Thyroid gland (tissue), 4 donors: ENCODE data around the gene DLX1. TPM values are rescaled to one million over a fixed set of nuclear protein-coding genes. Genes with fewer than 3 reads are reported as not detected.
"Not testable (repeated sequence)": the region's sequence is repeated elsewhere in the genome, so short reads cannot be mapped to it uniquely, and the experiment has no call there.

Experiments used
- DNase-seq, 2 donors: peaks; one replicate each; pipeline ENCODE4 v3.0.0-alpha.2; 2019
- H3K27ac ChIP-seq, 3 donors: fragments of 200-600 bp; sonication (generic); 1 replicate in 2 of 3; 2 replicates in 1 of 3; pipeline ENCODE4 v1.5.1; 2016 to 2019; ENCODE audit warnings: mild to moderate bottlenecking in 1 of 3, moderate library complexity in 1 of 3
- H3K27me3 ChIP-seq: fragments of 200-600 bp; sonication (generic); one replicate; pipeline ENCODE4 v1.5.1; 2019
- H3K36me3 ChIP-seq, 2 donors: fragments of 200-600 bp; sonication (generic); one replicate each; pipeline ENCODE4 v1.5.1; 2016 to 2019
- H3K4me1 ChIP-seq, 2 donors: fragments of 200-600 bp; sonication (generic); one replicate each; pipeline ENCODE4 v1.5.1; 2017 to 2019
- H3K4me3 ChIP-seq, 3 donors: fragments of 200-600 bp; sonication (generic); replicated peaks in 1 of 3; 1 replicate in 2 of 3; 2 replicates in 1 of 3; pipeline ENCODE4 v1.5.1; 2016; ENCODE audit warnings: mild to moderate bottlenecking in 1 of 3
- H3K9me3 ChIP-seq: fragments of 200-600 bp; sonication (generic); one replicate; pipeline ENCODE4 v1.5.1; 2017
- CTCF ChIP-seq, 6 experiments: fragments of 200-600 bp in 3 of 6; fragments of 450-650 bp in 3 of 6; sonication (generic) in 3 of 6; IDR thresholded peaks; one replicate each; pipeline ENCODE4 v1.5.1; 2016 to 2019; ENCODE audit warnings: antibody characterized with exemption in 6 of 6, mild to moderate bottlenecking in 2 of 6, inconsistent platforms in 1 of 6, moderate library complexity in 1 of 6
- POLR2A ChIP-seq, 2 donors: fragments of 450-650 bp; IDR thresholded peaks; one replicate each; pipeline ENCODE4 v1.6.1; 2017; ENCODE audit warnings: antibody characterized with exemption in 2 of 2, mild to moderate bottlenecking in 2 of 2, moderate library complexity in 1 of 2
- WGBS, 2 donors: methylation state at CpG; one replicate each; pipeline ENCODE4 v1.1.5; 2017; 5-methylcytosine and 5-hydroxymethylcytosine counted together
- intact Hi-C: fragments of 100-400 bp; cut with DNase I; formaldehyde crosslinking; loops from one replicate; pipeline ENCODE4 v1.15.1; 2023
- total RNA-seq, 4 donors: library from RNA; depleted of rRNA; stranded (reverse); fragments of >200 nt; gene quantifications; one replicate each; pipeline ENCODE4 v1.2.3, GENCODE V29; 2016

Gene DLX1
- total RNA-seq, 4 donors from 2014 or later, result 0.68 to 1.5 (median 1.0) TPM

GRCh38 chr2:172131713-172132555, 46.6 kb downstream of the DLX1 start:
- Histone ChIP-seq H3K27me3 (no peaks in the 10 kb centered on the region), H3K4me3 (no peak overlapping the region), H3K27ac (no peak overlapping the region), H3K36me3 (no peaks in the 10 kb centered on the region), H3K4me1 (no peaks in the 10 kb centered on the region), H3K9me3 (no peaks in the 10 kb centered on the region)
- DNase-seq, result no peak
- TF ChIP-seq POLR2A (IDR thresholded peaks at IDR 0.05) (no peak), CTCF (IDR thresholded peaks at IDR 0.05) (no peak)
- intact Hi-C loops, result no loop called here
- 73 to 78% methylated on average over 5 of the region's 5 CpGs for WGBS, 2 donors

- H3K27ac ChIP-seq, result no peak overlapping the region
- H3K36me3 ChIP-seq, result no peaks in the 10 kb centered on the region
- WGBS, 2 donors, result 73 to 90% methylated on average over 3 of the region's 3 CpGs
- H3K4me1 ChIP-seq, result no peaks in the 10 kb centered on the region
- TF ChIP-seq POLR2A (IDR thresholded peaks at IDR 0.05) (no peak), CTCF (IDR thresholded peaks at IDR 0.05) (no peak)
- no peaks in the 10 kb centered on the region for H3K27me3 ChIP-seq
- no peak overlapping the region for H3K4me3 ChIP-seq
- H3K9me3 ChIP-seq, result no peaks in the 10 kb centered on the region
- intact Hi-C loops, result no loop called here
- no peak for DNase-seq
Observed at GRCh38 chr2:172134270-172134669, 49.0 kb downstream of the DLX1 start.

GRCh38 chr2:172135446-172135845, 50.1 kb downstream of the DLX1 start:
- no peaks in the 10 kb centered on the region for H3K27me3 ChIP-seq
- intact Hi-C loops, result no loop called here
- H3K4me3 ChIP-seq, result no peak overlapping the region
- no peaks in the 10 kb centered on the region for H3K9me3 ChIP-seq
- no peak for DNase-seq
- H3K4me1 ChIP-seq, result no peaks in the 10 kb centered on the region
- 84% methylated on average over 4 of the region's 4 CpGs for WGBS, 2 donors
- H3K27ac ChIP-seq, result no peak overlapping the region
- TF ChIP-seq POLR2A (IDR thresholded peaks at IDR 0.05) (no peak), CTCF (IDR thresholded peaks at IDR 0.05) (no peak)
- H3K36me3 ChIP-seq, result no peaks in the 10 kb centered on the region

- Histone ChIP-seq H3K27ac (no peak overlapping the region), H3K9me3 (no peaks in the 10 kb centered on the region), H3K27me3 (no peaks in the 10 kb centered on the region), H3K4me1 (no peaks in the 10 kb centered on the region), H3K36me3 (no peaks in the 10 kb centered on the region), H3K4me3 (no peak overlapping the region)
- no peak for DNase-seq
- WGBS, 2 donors, result 67 to 84% methylated on average over 2 of the region's 2 CpGs
- TF ChIP-seq CTCF (IDR thresholded peaks at IDR 0.05), result no peak
- TF ChIP-seq POLR2A (IDR thresholded peaks at IDR 0.05), result no peak
- intact Hi-C loops, result no loop called here
Observed at GRCh38 chr2:172137109-172137508, 51.8 kb downstream of the DLX1 start.

GRCh38 chr2:172137943-172138342, 52.6 kb downstream of the DLX1 start:
- 90 to 92% methylated on average over 2 of the region's 2 CpGs for WGBS, 2 donors
- no peak overlapping the region for H3K27ac ChIP-seq
- intact Hi-C loops, result no loop called here
- no peak for DNase-seq
- H3K4me3 ChIP-seq, result no peak overlapping the region
- TF ChIP-seq POLR2A (IDR thresholded peaks at IDR 0.05), result no peak
- H3K9me3 ChIP-seq, result no peaks in the 10 kb centered on the region
- no peaks in the 10 kb centered on the region for H3K4me1 ChIP-seq
- H3K36me3 ChIP-seq, result no peaks in the 10 kb centered on the region
- no peaks in the 10 kb centered on the region for H3K27me3 ChIP-seq

- H3K4me3 ChIP-seq, H3K27me3 ChIP-seq, H3K27ac ChIP-seq, H3K9me3 ChIP-seq, H3K36me3 ChIP-seq, H3K4me1 ChIP-seq, DNase-seq, intact Hi-C loops: not testable (repeated sequence)
- WGBS, 2 donors, result 69 to 88% methylated on average over 1 of the region's 1 CpG
Observed at GRCh38 chr2:172138727-172139126, 53.4 kb downstream of the DLX1 start.
